Tibial nerve (tissue), 4 donors: Measurements from ENCODE around the gene CAMSAP2. TPM values are rescaled to one million over a fixed set of nuclear protein-coding genes. Genes with fewer than 3 reads are reported as not detected.
A peak's percentile ranks its signal among the peaks of the same experiment; 100 is the strongest.

Experiments used
- DNase-seq, 2 donors: peaks; one replicate each; pipeline ENCODE4 v3.0.0-alpha.2; 2019; ENCODE audit warnings: low spot score in 2 of 2
- H3K27ac ChIP-seq, 4 donors: fragments of 200-600 bp; sonication (generic) in 3 of 4; one replicate each; pipeline ENCODE4 v1.5.1; 2017 to 2019; ENCODE audit warnings: mild to moderate bottlenecking in 1 of 4
- H3K27me3 ChIP-seq, 2 donors: fragments of 200-600 bp; sonication (generic) in 1 of 2; one replicate each; pipeline versions ENCODE4 v1.5.1 to v1.6.0; 2017 to 2019
- H3K36me3 ChIP-seq, 3 donors: fragments of 200-600 bp; sonication (generic); one replicate each; pipeline ENCODE4 v1.5.1; 2018 to 2019
- H3K4me1 ChIP-seq, 4 donors: fragments of 200-600 bp; sonication (generic) in 3 of 4; one replicate each; pipeline ENCODE4 v1.5.1; 2017 to 2019
- H3K4me3 ChIP-seq, 4 donors: fragments of 200-600 bp; sonication (generic) in 3 of 4; one replicate each; pipeline ENCODE4 v1.5.1; 2017 to 2019; ENCODE audit warnings: mild to moderate bottlenecking in 1 of 4, moderate library complexity in 1 of 4
- H3K9me3 ChIP-seq, 4 donors: fragments of 200-600 bp; sonication (generic) in 3 of 4; one replicate each; pipeline ENCODE4 v1.5.1; 2017 to 2019
- CTCF ChIP-seq, 5 experiments: fragments of 200-600 bp in 3 of 5; fragments of 450-650 bp in 2 of 5; sonication (generic) in 3 of 5; IDR thresholded peaks; one replicate each; pipeline ENCODE4 v1.5.1; 2016 to 2019; ENCODE audit warnings: antibody characterized with exemption in 5 of 5, mild to moderate bottlenecking in 3 of 5, moderate library complexity in 2 of 5
- EP300 ChIP-seq, 2 donors: sonication (generic); formaldehyde crosslinking; IDR thresholded peaks; one replicate each; pipeline ENCODE4 v1.6.1; 2017; ENCODE audit warnings: antibody characterized with exemption in 2 of 2, mild to moderate bottlenecking in 1 of 2
- POLR2A ChIP-seq, 2 donors: fragments of 450-650 bp; IDR thresholded peaks; one replicate each; pipeline ENCODE4 v1.6.1; 2017; ENCODE audit warnings: antibody characterized with exemption in 2 of 2, mild to moderate bottlenecking in 2 of 2, moderate library complexity in 2 of 2
- WGBS, 2 donors: methylation state at CpG; one replicate each; pipeline ENCODE4 v1.1.5; 2018; 5-methylcytosine and 5-hydroxymethylcytosine counted together
- total RNA-seq, 4 donors: library from RNA; depleted of rRNA; stranded (reverse); fragments of >200 nt; gene quantifications; one replicate each; pipeline ENCODE4 v1.1.0, GENCODE V29; 2016

CAMSAP2 gene
- total RNA-seq, 4 donors from 2014 or later = 27.3 to 38.9 (median 31.6) TPM

GRCh38 chr1:200872446-200873115 lies 133.9 kb downstream of the CAMSAP2 start, which contains the start of gene GPR25:
GPR25 (plus strand) TSS chr1:200872981; CDS start chr1:200873038, 57 bp downstream.
- DNase-seq = no peak

GRCh38 chr1:200873116-200873670 lies 134.5 kb downstream of the CAMSAP2 start:
- Histone ChIP-seq H3K27me3 (peaks cover 0 to 72% of the 10 kb centered on the region in 2 donors), H3K4me3 (peak overlapping the region in 2 of 4 donors; percentile 20 to 42), H3K36me3 (no peaks in the 10 kb centered on the region), H3K9me3 (no peaks in the 10 kb centered on the region), H3K4me1 (peaks cover 0 to 16% (median 10%) of the 10 kb centered on the region in 4 donors), H3K27ac (no peak overlapping the region)
- 0 to 44% methylated on average over 5 of the region's 61 CpGs for WGBS, 2 donors
- no peak for DNase-seq
- TF ChIP-seq CTCF (IDR thresholded peaks at IDR 0.05) = no peak
- TF ChIP-seq POLR2A (IDR thresholded peaks at IDR 0.05) = no peak
- no peak for TF ChIP-seq EP300 (IDR thresholded peaks at IDR 0.05)

More at GRCh38 chr1:200872446-200873115, 133.9 kb downstream of the CAMSAP2 start, which contains the start of gene GPR25:
- Histone ChIP-seq H3K9me3 (no peaks in the 10 kb centered on the region), H3K36me3 (no peaks in the 10 kb centered on the region), H3K27ac (no peak within 1 kb of the TSS), H3K4me1 (peaks cover 0 to 16% (median 10%) of the 10 kb centered on the region in 4 donors), H3K27me3 (peaks cover 0 to 72% of the 10 kb centered on the region in 2 donors), H3K4me3 (peak within 1 kb of the TSS in 2 of 4 donors; percentile 20 to 42)
- no peak for TF ChIP-seq POLR2A (IDR thresholded peaks at IDR 0.05)
- no peak for TF ChIP-seq EP300 (IDR thresholded peaks at IDR 0.05)
- no peak for TF ChIP-seq CTCF (IDR thresholded peaks at IDR 0.05)
- WGBS, 2 donors = 74 to 78% methylated on average over 17 to 21 of the region's 23 CpGs

GRCh38 chr1:200873671-200874397 lies 135.1 kb downstream of the CAMSAP2 start:
- H3K9me3 ChIP-seq = no peaks in the 10 kb centered on the region
- peaks cover 0 to 72% of the 10 kb centered on the region in 2 donors for H3K27me3 ChIP-seq

GRCh38 chr1:200874694-200875093 lies 136.0 kb downstream of the CAMSAP2 start:
- Histone ChIP-seq H3K27ac (no peak overlapping the region), H3K4me1 (peaks cover 0 to 16% (median 10%) of the 10 kb centered on the region in 4 donors), H3K36me3 (no peaks in the 10 kb centered on the region), H3K27me3 (peaks cover 0 to 66% of the 10 kb centered on the region in 2 donors), H3K4me3 (no peak overlapping the region), H3K9me3 (no peaks in the 10 kb centered on the region)
- no peak for DNase-seq
- WGBS, 2 donors = 87% methylated on average over 6 of the region's 6 CpGs
- TF ChIP-seq CTCF (IDR thresholded peaks at IDR 0.05) = no peak
- no peak for TF ChIP-seq EP300 (IDR thresholded peaks at IDR 0.05)
- no peak for TF ChIP-seq POLR2A (IDR thresholded peaks at IDR 0.05)

More at GRCh38 chr1:200873671-200874397, 135.1 kb downstream of the CAMSAP2 start:
- 18 to 23% methylated on average over 24 to 47 of the region's 66 CpGs for whole genome bisulfite sequencing, 2 donors
- TF ChIP-seq CTCF (IDR thresholded peaks at IDR 0.05) = no peak
- TF ChIP-seq EP300 (IDR thresholded peaks at IDR 0.05) = no peak
- TF ChIP-seq POLR2A (IDR thresholded peaks at IDR 0.05) = no peak
- Histone ChIP-seq H3K4me3 (peak overlapping the region in 2 of 4 donors; percentile 20 to 42), H3K4me1 (peaks cover 0 to 16% (median 10%) of the 10 kb centered on the region in 4 donors), H3K27ac (no peak overlapping the region), H3K36me3 (no peaks in the 10 kb centered on the region)
- DNase-seq = no peak
